ENCODE data around the gene NCOA7. TPM values are rescaled to one million over a fixed set of nuclear protein-coding genes. Genes with fewer than 3 reads are reported as not detected.

The NCOA7 gene
- total and polyA plus RNA-seq, 9 of the 15 experiments (the other 6 are each of a cell fraction or from before 2014, with no cell fraction given): 5.8 to 14.6 (median 9.3) TPM

GRCh38 chr6:125951323-125951722 is 160.6 kb downstream of the NCOA7 start:
- TF ChIP-seq XRCC3 (IDR thresholded peaks at IDR 0.05): no peak
- TF ChIP-seq CBFA2T3 (IDR thresholded peaks at IDR 0.05): peak; percentile 35; the same call in 1 of the 2 replicates
- no peaks in the 10 kb centered on the region for H3K79me2 ChIP-seq (ENCODE audit: control insufficient read depth, insufficient read depth, low read length)
- H3K4me3 ChIP-seq: no peak overlapping the region
- in situ Hi-C loops (cut with MboI): no loop called here
- H3K4me2 ChIP-seq (ENCODE audit: insufficient read depth, low read length): no peak overlapping the region
- H3K36me3 ChIP-seq (ENCODE audit: control insufficient read depth, insufficient read depth, low read length): no peaks in the 10 kb centered on the region
- ChIA-PET POLR2A (interaction anchor here (0.6 to 0.7 kb wide), 2 partner anchors 160 to 170 kb away, joined by 3 read pairs; partner anchors contain the start of gene NCOA7), CTCF (ENCODE audit: low intra/inter-chr PET ratio) (no interaction called here)
- peaks cover 32 to 63% of the 10 kb centered on the region in 2 experiments; a peak in 4 of 5 replicates for H3K4me1 ChIP-seq (replicated peaks in 1 of 2; ENCODE audit: control insufficient read depth in 2 of 2, insufficient read depth in 2 of 2, low read length in 2 of 2)
- no peak overlapping the region for H3K9ac ChIP-seq (ENCODE audit: insufficient read depth in 1 of 2, low read depth in 2 of 2, low read length in 2 of 2)
- DNase-seq (ENCODE audit: extremely low read depth in 1 of 4, low spot score in 3 of 4) (no peak), ATAC-seq (no peak), FAIRE-seq (no peak)
- H3K27ac ChIP-seq (ENCODE audit: extremely low read depth, low read depth, low read length): no peak overlapping the region
- H4K20me1 ChIP-seq (replicated peaks; ENCODE audit: control insufficient read depth, insufficient read depth, low read length): no peaks in the 10 kb centered on the region
- intact Hi-C loops (cut with micrococcal nuclease): no loop called here
- no peaks in the 10 kb centered on the region for H3K9me1 ChIP-seq (ENCODE audit: control insufficient read depth, insufficient read depth, low read length)
- no peaks in the 10 kb centered on the region for H3K27me3 ChIP-seq (ENCODE audit: control insufficient read depth in 2 of 2, insufficient read depth in 2 of 2, low read length in 2 of 2)
- no TSS peak for BruUV-seq (replicated peaks)
- WGBS (ENCODE audit: insufficient coverage, low coverage, missing lambda C conversion rate): 87% methylated on average over 1 of the region's 1 CpG
- peak overlapping the region; percentile 22; the same call in 1 of the 2 replicates for H2AFZ ChIP-seq (ENCODE audit: low read depth, low read length)
- peaks cover 5% of the 10 kb centered on the region; the same call in 1 of the 2 replicates for H3K9me3 ChIP-seq (replicated peaks; ENCODE audit: control insufficient read depth, insufficient read depth, low read depth, low read length)

- no peaks in the 10 kb centered on the region for H3K36me3 ChIP-seq (ENCODE audit: control insufficient read depth, insufficient read depth, low read length)
- in situ Hi-C loops (cut with MboI) (no loop called here), intact Hi-C loops (cut with micrococcal nuclease) (no loop called here)
- H4K20me1 ChIP-seq (replicated peaks; ENCODE audit: control insufficient read depth, insufficient read depth, low read length): no peaks in the 10 kb centered on the region
- peaks cover 12% of the 10 kb centered on the region for H3K79me2 ChIP-seq (ENCODE audit: control insufficient read depth, insufficient read depth, low read length)
- FAIRE-seq (no peak), ATAC-seq (no peak), DNase-seq (ENCODE audit: extremely low read depth in 1 of 4, low spot score in 3 of 4) (no peak)
- no peaks in the 10 kb centered on the region for H3K27me3 ChIP-seq (ENCODE audit: control insufficient read depth in 2 of 2, insufficient read depth in 2 of 2, low read length in 2 of 2)
- H3K4me2 ChIP-seq (ENCODE audit: insufficient read depth, low read length): no peak overlapping the region
- BruUV-seq (replicated peaks): no TSS peak
- ChIA-PET POLR2A (interaction anchor here (0.6 to 1.6 kb wide), 3 partner anchors 10 to 1510 kb away, joined by 3 to 7 read pairs (median 3); no protein-coding TSS in a partner anchor), CTCF (ENCODE audit: low intra/inter-chr PET ratio) (interaction anchor here (1.4 kb wide), 1 partner anchor 94 kb away, joined by 5 read pairs; no protein-coding TSS in a partner anchor)
- H3K9me3 ChIP-seq (replicated peaks; ENCODE audit: control insufficient read depth, insufficient read depth, low read depth, low read length): peaks cover 5% of the 10 kb centered on the region; the same call in 1 of the 2 replicates
- 0 out of 2 replicates have a peak overlapping the region, but pooled peaks have one; percentile 6 for H2AFZ ChIP-seq (ENCODE audit: low read depth, low read length)
- whole genome bisulfite sequencing (ENCODE audit: insufficient coverage, low coverage, missing lambda C conversion rate): 84% methylated on average over 7 of the region's 7 CpGs
- H3K9ac ChIP-seq (ENCODE audit: insufficient read depth in 1 of 2, low read depth in 2 of 2, low read length in 2 of 2): no peak overlapping the region; a peak in 1 of 4 replicates
- H3K27ac ChIP-seq (ENCODE audit: extremely low read depth, low read depth, low read length): no peak overlapping the region
- peaks cover 37 to 51% of the 10 kb centered on the region in 2 experiments; a peak in 4 of 5 replicates for H3K4me1 ChIP-seq (replicated peaks in 1 of 2; ENCODE audit: control insufficient read depth in 2 of 2, insufficient read depth in 2 of 2, low read length in 2 of 2)
- H3K9me1 ChIP-seq (ENCODE audit: control insufficient read depth, insufficient read depth, low read length): no peaks in the 10 kb centered on the region
- no peak overlapping the region for H3K4me3 ChIP-seq
- TF ChIP-seq TRIM24 (IDR thresholded peaks at IDR 0.05) (0 out of 4 replicates have a peak, but pooled peaks of 1 of the 2 experiments have one; percentile 11), HMG20B (CRISPR knock-in tag; IDR thresholded peaks at IDR 0.05) (no peak), USF1 (CRISPR knock-in tag; IDR thresholded peaks at IDR 0.05) (no peak), POLR2G (IDR thresholded peaks at IDR 0.05; ENCODE audit: low read depth, low read length) (no peak), ZBTB43 (CRISPR knock-in tag; IDR thresholded peaks at IDR 0.05) (no peak), HDAC6 (IDR thresholded peaks at IDR 0.05; ENCODE audit: low read depth, low read length) (no peak), CTCF (IDR thresholded peaks at IDR 0.05 in 2 of 3, conservative IDR thresholded peaks at IDR 0.05 in 1 of 3; ENCODE audit: insufficient read depth in 2 of 3, low read depth in 1 of 3, low read length in 3 of 3) (peak; percentile 25 to 37 (median 36); a peak in 2 of 6 replicates)
These were observed 162.2 kb downstream of the NCOA7 start for GRCh38 chr6:125952764-125953501.
